Left lobe of liver (tissue), 2 donors: ENCODE data around the gene HOXA4. TPM values are rescaled to one million over a fixed set of nuclear protein-coding genes. Genes with fewer than 3 reads are reported as not detected.

ENCODE experiments used
- ATAC-seq: fragments of 200-7000 bp; cut with Tn5 transposase; one replicate; pipeline ENCODE4 v1.9.1; 2020; ENCODE audit warnings: mild to moderate bottlenecking, moderate library complexity
- DNase-seq: peaks from one replicate; pipeline ENCODE4 v3.0.0-alpha.2; 2020; ENCODE audit warnings: low spot score
- total RNA-seq: library from RNA; stranded (reverse); gene quantifications from one replicate; pipeline ENCODE4 v1.2.1, GENCODE V29; 2021
- donor health status: DM: no; HTN: no; CAD: no; lungs with moderate emphysema.
- donor health status: DM: no; HTN: yes; CAD: no.

The HOXA4 gene
- total RNA-seq, 1 donor from 2014 or later = 0.43 TPM

- ATAC-seq (peak; percentile 10), DNase-seq (no peak)
Observed at GRCh38 chr7:27107391-27108381, 22.9 kb downstream of the HOXA4 start.

GRCh38 chr7:27106901-27107240 lies 23.7 kb downstream of the HOXA4 start:
- DNase-seq = no peak
- no peak for ATAC-seq

GRCh38 chr7:27106181-27106900 lies 24.2 kb downstream of the HOXA4 start:
- peak; percentile 29 for ATAC-seq
- DNase-seq = no peak

- no peak for ATAC-seq
- no peak for DNase-seq
Observed at GRCh38 chr7:27105301-27106031, 25.1 kb downstream of the HOXA4 start.

- no peak for DNase-seq
- ATAC-seq = no peak
Observed at GRCh38 chr7:27104341-27105058, 26.1 kb downstream of the HOXA4 start.

- ATAC-seq (no peak), DNase-seq (no peak)
Observed at GRCh38 chr7:27103489-27104226, 26.9 kb downstream of the HOXA4 start.

- ATAC-seq = peak; percentile 36
Observed at GRCh38 chr7:27102581-27103442, 27.7 kb downstream of the HOXA4 start, which contains the start of gene HOXA2. Gene HOXA2, minus strand, starts transcription at chr7:27102683. Its CDS starts 183 bp downstream, at chr7:27102500.

GRCh38 chr7:27101957-27102580 lies 28.5 kb downstream of the HOXA4 start:
- DNase-seq (no peak), ATAC-seq (no peak)

More at GRCh38 chr7:27102581-27103442, 27.7 kb downstream of the HOXA4 start, which contains the start of gene HOXA2:
- no peak for DNase-seq

GRCh38 chr7:27101171-27101956 lies 29.2 kb downstream of the HOXA4 start:
- ATAC-seq = no peak
- no peak for DNase-seq

- DNase-seq = no peak
- ATAC-seq = no peak
Observed at GRCh38 chr7:27100694-27101170, 29.8 kb downstream of the HOXA4 start.

GRCh38 chr7:27099453-27100370 lies 30.8 kb downstream of the HOXA4 start:
- DNase-seq (no peak), ATAC-seq (no peak)

- no peak for DNase-seq
- ATAC-seq = no peak
Observed at GRCh38 chr7:27098578-27099451, 31.7 kb downstream of the HOXA4 start.

GRCh38 chr7:27097686-27098577 lies 32.6 kb downstream of the HOXA4 start:
- DNase-seq (no peak), ATAC-seq (no peak)
